Measurements from ENCODE around the gene MYOG. TPM values are rescaled to one million over a fixed set of nuclear protein-coding genes. Genes with fewer than 3 reads are reported as not detected.

The MYOG gene
- total RNA-seq, 1 donor from 2014 or later: not detected

- Mint-ChIP-seq H3K4me3 (no peak overlapping the region), H3K27me3 (ENCODE audit: low read depth) (peaks cover 3% of the 10 kb centered on the region), H3K27ac (no peak overlapping the region), H3K36me3 (no peaks in the 10 kb centered on the region), H3K9me3 (no peaks in the 10 kb centered on the region), H3K4me1 (peaks cover 9% of the 10 kb centered on the region)
- TF ChIP-seq CTCF (IDR thresholded peaks at IDR 0.05; ENCODE audit: unreplicated experiment): no peak
- no peak for DNase-seq (ENCODE audit: low spot score in 2 of 2, unreplicated experiment in 2 of 2)
Measured at GRCh38 chr1:203034422-203035110, 51.2 kb downstream of the MYOG start.

- peaks cover 6% of the 10 kb centered on the region for H3K27me3 Mint-ChIP-seq (ENCODE audit: low read depth)
- no peak overlapping the region for H3K4me3 Mint-ChIP-seq
- peaks cover 7% of the 10 kb centered on the region for H3K4me1 Mint-ChIP-seq
- no peak for TF ChIP-seq CTCF (IDR thresholded peaks at IDR 0.05; ENCODE audit: unreplicated experiment)
- no peak overlapping the region for H3K27ac Mint-ChIP-seq
- no peak for DNase-seq (ENCODE audit: low spot score in 2 of 2, unreplicated experiment in 2 of 2)
- H3K36me3 Mint-ChIP-seq: no peaks in the 10 kb centered on the region
- H3K9me3 Mint-ChIP-seq: no peaks in the 10 kb centered on the region
Measured at GRCh38 chr1:203033917-203034316, 51.9 kb downstream of the MYOG start.

- DNase-seq (ENCODE audit: low spot score in 2 of 2, unreplicated experiment in 2 of 2): no peak
Measured at GRCh38 chr1:203033287-203033686, 52.5 kb downstream of the MYOG start.

More at GRCh38 chr1:203033287-203033686, 52.5 kb downstream of the MYOG start:
- Mint-ChIP-seq H3K4me3 (no peak overlapping the region), H3K27ac (no peak overlapping the region), H3K36me3 (no peaks in the 10 kb centered on the region), H3K27me3 (ENCODE audit: low read depth) (peaks cover 9% of the 10 kb centered on the region), H3K4me1 (peaks cover 10% of the 10 kb centered on the region), H3K9me3 (no peaks in the 10 kb centered on the region)
- TF ChIP-seq CTCF (IDR thresholded peaks at IDR 0.05; ENCODE audit: unreplicated experiment): no peak

Other genes starting within 250 kb of the MYOG start
- gene RABIF, start 196.9 kb downstream of the MYOG start, total RNA-seq: 5.9 to 7.0 TPM (median 6.5 TPM) in 3 replicates
- 26.5 to 31.0 TPM (median 27.8 TPM) in 3 replicates for gene KLHL12, start 158.8 kb downstream of the MYOG start, total RNA-seq
- 38.0 to 39.1 TPM (median 38.4 TPM) in 3 replicates for gene ADIPOR1, start 127.7 kb downstream of the MYOG start, total RNA-seq
- 25.9 to 26.6 TPM (median 26.1 TPM) in 3 replicates for gene CYB5R1, start 118.8 kb downstream of the MYOG start, total RNA-seq
- gene TMEM183A, start 78.6 kb downstream of the MYOG start, total RNA-seq: 58.4 to 64.5 TPM (median 64.0 TPM) in 3 replicates
- gene PPFIA4, start 59.5 kb downstream of the MYOG start, total RNA-seq: 35.3 to 39.4 TPM (median 38.9 TPM) in 3 replicates
- 2.9 to 4.3 TPM (median 3.8 TPM) in 3 replicates for gene ADORA1, start 41.7 kb upstream of the MYOG start, total RNA-seq
- gene MYBPH, start 89.8 kb upstream of the MYOG start, total RNA-seq: not detected in 3 replicates
- 0.13 to 0.32 TPM (median 0.22 TPM) in 3 replicates for gene CHI3L1, start 100.7 kb upstream of the MYOG start, total RNA-seq
- gene CHIT1, start 143.7 kb upstream of the MYOG start, total RNA-seq: 0.13 to 0.18 TPM in 2 of 3 replicates, not detected in the other
- gene BTG2, start 219.5 kb upstream of the MYOG start, total RNA-seq: 186 to 192 TPM (median 191 TPM) in 3 replicates

Measured in mesothelial cell of epicardium (in vitro differentiated cells).